ENCODE results near the gene SLC25A43.
"Not testable (repeated sequence)": the region's sequence is repeated elsewhere in the genome, so short reads cannot be mapped to it uniquely, and the experiment has no call there.

- TF ChIP-seq POLR2A (IDR thresholded peaks at IDR 0.05; ENCODE audit: low read depth, low read length); POLR2AphosphoS5 (IDR thresholded peaks at IDR 0.05; ENCODE audit: low read depth, low read length); TAF1 (IDR thresholded peaks at IDR 0.05; ENCODE audit: borderline replicate concordance, low read depth, low read length): not testable (repeated sequence)
Observed at GRCh38 chrX:119362074-119362473, 37.1 kb upstream of the SLC25A43 start.
